ENCODE data around the gene TBX5.
A peak's percentile ranks its signal among the peaks of the same experiment; 100 is the strongest.

TBX5 gene

DNA sequence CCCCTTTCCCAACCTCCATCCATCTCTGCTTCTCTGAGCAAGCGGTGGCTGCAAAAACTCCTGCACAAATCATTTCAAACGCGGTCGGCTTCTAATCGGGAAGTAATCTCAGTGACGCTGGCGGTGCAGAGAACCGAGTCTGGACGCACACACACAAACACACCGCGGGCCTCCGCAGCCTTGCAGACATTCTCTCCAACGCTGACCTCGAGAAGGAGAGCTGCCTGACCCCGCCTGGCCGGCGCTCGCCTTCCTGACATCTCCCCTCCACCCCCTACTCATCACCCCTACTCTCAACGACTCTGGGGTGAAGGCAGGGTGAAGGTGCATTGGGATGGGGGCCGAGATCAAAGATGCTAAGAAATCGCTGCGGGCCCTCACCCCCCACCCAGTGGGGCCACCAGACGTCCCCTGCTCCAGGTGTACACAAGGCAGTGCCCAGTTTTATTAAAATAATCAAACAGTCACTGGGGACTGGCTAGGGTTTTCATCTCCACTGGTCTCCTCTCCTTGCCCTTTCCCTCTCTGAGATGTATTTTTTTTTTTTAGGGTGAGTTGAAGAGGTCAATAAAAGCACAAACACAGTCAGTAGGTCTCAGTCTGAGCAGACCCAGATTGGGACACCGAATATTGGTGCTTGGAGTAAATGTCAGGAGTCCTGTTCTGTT lies 506 bp upstream of the TBX5 start:
- no peak overlapping the region for H3K27ac ChIP-seq (ENCODE audit: insufficient read depth, low read depth, low read length, poor library complexity, severe bottlenecking)
- H3K36me3 ChIP-seq (ENCODE audit: control insufficient read depth, insufficient read depth, low read length): no peaks in the 10 kb centered on the region
- H3K4me3 ChIP-seq (ENCODE audit: insufficient read depth, low read depth, low read length): no peak overlapping the region
- H3K9me3 ChIP-seq (ENCODE audit: control insufficient read depth, low read length): no peaks in the 10 kb centered on the region
- peaks cover 100% of the 10 kb centered on the region for H3K27me3 ChIP-seq (ENCODE audit: control insufficient read depth, insufficient read depth, low read length, poor library complexity, severe bottlenecking)
- peaks cover 14% of the 10 kb centered on the region for H3K4me1 ChIP-seq (ENCODE audit: control insufficient read depth, insufficient read depth, low read length)
- WGBS, 2 experiments: 3 to 4% methylated on average over 23 to 24 of the region's 24 CpGs

DNA sequence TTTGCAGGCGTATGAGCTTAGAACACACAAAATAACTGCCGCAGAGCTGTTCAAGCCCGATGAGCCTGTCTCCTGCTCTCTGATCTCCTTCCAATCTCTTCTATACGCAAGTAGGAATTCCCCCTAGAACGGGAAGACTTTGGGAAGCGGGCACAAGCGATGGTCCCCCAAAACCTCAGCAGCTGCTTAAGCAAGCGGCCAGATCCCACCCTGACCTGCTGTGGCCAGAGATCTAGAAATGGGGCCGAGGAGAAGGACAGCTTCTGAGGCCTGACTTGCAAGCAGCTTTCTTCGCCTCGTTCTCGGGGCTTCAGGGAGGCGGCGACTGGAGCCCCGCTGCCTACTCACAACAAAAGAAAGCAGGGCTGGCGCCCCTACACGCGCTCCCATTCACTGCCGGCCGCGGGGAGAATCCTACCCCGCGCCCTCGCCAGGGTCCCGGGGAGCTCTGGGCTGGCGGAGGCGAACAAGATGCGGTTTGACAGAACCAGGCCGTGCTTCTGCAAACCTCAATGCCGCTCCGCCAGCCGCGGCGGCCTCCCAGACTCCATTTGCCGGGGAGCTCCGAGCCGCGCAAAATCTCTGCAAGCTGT lies 922 bp downstream of the TBX5 start:
- no peaks in the 10 kb centered on the region for H3K9me3 ChIP-seq (ENCODE audit: control insufficient read depth, low read length)
- peaks cover 14% of the 10 kb centered on the region for H3K4me1 ChIP-seq (ENCODE audit: control insufficient read depth, insufficient read depth, low read length)
- H3K36me3 ChIP-seq (ENCODE audit: control insufficient read depth, insufficient read depth, low read length): no peaks in the 10 kb centered on the region
- H3K27ac ChIP-seq (ENCODE audit: insufficient read depth, low read depth, low read length, poor library complexity, severe bottlenecking): no peak overlapping the region
- H3K27me3 ChIP-seq (ENCODE audit: control insufficient read depth, insufficient read depth, low read length, poor library complexity, severe bottlenecking): peaks cover 100% of the 10 kb centered on the region
- WGBS, 2 experiments: 1% methylated on average over 38 of the region's 38 CpGs
- H3K4me3 ChIP-seq (ENCODE audit: insufficient read depth, low read depth, low read length): peak overlapping the region; percentile 3

DNA sequence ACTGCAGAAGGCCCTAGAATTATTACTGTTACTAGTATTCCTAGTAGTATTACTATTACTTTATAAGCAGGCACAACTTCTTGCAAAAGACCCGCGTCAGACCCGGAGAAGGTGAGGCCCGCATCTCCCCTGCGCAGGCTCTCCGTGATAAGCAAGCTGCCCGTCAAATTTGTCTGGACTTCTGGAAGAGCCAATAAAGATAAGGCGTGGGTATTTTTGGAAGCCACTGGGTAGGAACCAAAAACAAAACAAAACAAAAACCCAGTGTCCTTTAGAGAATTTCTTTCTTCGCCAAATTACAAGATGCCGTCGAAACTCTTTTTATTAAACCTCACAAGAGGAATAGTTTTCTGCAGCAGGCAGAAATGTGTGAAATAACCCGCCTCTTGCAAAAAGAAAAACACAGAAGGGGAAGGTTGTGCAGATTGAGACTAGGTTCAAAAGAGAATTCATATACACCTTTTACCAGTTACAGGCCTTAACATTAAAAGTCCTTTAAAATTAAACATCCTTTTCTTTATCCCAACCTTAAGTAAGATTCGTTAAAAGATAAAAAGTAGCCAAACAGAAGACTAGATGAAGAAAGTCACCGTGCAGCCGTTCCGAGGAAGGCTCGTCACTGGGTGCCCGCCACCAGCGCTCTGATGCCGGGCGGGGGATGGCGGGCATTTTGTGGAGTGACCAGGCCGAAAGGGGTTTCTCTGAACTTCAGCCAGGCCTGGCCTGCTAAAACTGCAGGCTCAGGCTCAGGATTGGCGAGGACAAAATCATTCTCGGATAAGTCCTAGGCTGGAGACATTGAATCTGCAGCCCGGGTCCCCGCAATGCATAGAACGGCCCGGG lies 1.6 kb downstream of the TBX5 start:
- Histone ChIP-seq H3K27ac (ENCODE audit: insufficient read depth, low read depth, low read length, poor library complexity, severe bottlenecking) (no peak overlapping the region), H3K27me3 (ENCODE audit: control insufficient read depth, insufficient read depth, low read length, poor library complexity, severe bottlenecking) (peaks cover 100% of the 10 kb centered on the region)

GRCh38 chr12:114403690-114404066 lies 2.3 kb downstream of the TBX5 start:
- no peaks in the 10 kb centered on the region for H3K9me3 ChIP-seq (ENCODE audit: control insufficient read depth, low read length)
- no peak overlapping the region for H3K27ac ChIP-seq (ENCODE audit: insufficient read depth, low read depth, low read length, poor library complexity, severe bottlenecking)
- H3K4me3 ChIP-seq (ENCODE audit: insufficient read depth, low read depth, low read length): no peak overlapping the region
- WGBS, 2 experiments: 1% methylated on average over 24 of the region's 24 CpGs
- H3K27me3 ChIP-seq (ENCODE audit: control insufficient read depth, insufficient read depth, low read length, poor library complexity, severe bottlenecking): peaks cover 100% of the 10 kb centered on the region
- H3K36me3 ChIP-seq (ENCODE audit: control insufficient read depth, insufficient read depth, low read length): no peaks in the 10 kb centered on the region
- peaks cover 14% of the 10 kb centered on the region for H3K4me1 ChIP-seq (ENCODE audit: control insufficient read depth, insufficient read depth, low read length)

More for the DNA sequence above, 1.6 kb downstream of the TBX5 start:
- no peak overlapping the region for H3K4me3 ChIP-seq (ENCODE audit: insufficient read depth, low read depth, low read length)
- H3K36me3 ChIP-seq (ENCODE audit: control insufficient read depth, insufficient read depth, low read length): no peaks in the 10 kb centered on the region
- 6 to 7% methylated on average over 29 of the region's 29 CpGs for WGBS, 2 experiments
- no peaks in the 10 kb centered on the region for H3K9me3 ChIP-seq (ENCODE audit: control insufficient read depth, low read length)
- H3K4me1 ChIP-seq (ENCODE audit: control insufficient read depth, insufficient read depth, low read length): peaks cover 14% of the 10 kb centered on the region

- Histone ChIP-seq H3K4me3 (ENCODE audit: insufficient read depth, low read depth, low read length) (no peak overlapping the region), H3K27me3 (ENCODE audit: control insufficient read depth, insufficient read depth, low read length, poor library complexity, severe bottlenecking) (peaks cover 100% of the 10 kb centered on the region)
Observed at GRCh38 chr12:114403011-114403689, 2.8 kb downstream of the TBX5 start.

DNA sequence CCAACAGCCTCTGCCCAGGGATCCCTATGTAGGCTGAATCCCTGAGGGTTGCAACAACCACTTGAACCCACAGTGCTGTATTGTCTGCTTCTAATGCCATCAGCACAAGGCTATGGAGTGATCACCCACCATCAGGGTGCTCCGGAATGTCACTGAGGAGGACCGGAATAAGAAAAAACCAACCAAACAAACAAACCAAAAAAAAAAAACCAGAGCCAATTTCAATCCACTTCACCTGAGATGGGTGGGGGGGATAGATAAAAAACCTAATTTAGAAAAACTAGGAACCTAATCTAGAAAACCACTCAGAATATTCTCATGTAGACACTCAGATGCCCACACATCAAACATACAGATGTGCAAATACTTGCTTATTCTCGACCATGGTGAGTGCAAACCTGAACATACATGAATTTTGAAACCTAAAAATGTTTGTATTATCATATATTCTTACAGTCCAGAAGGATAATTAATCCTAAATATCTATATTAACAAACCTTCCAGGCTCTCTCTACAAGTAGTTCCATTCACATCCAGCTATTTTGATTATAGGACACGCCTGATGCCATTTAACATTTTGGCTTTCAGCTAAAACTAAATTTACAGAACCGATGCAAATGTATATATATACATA lies 3.7 kb downstream of the TBX5 start:
- H3K27ac ChIP-seq (ENCODE audit: insufficient read depth, low read depth, low read length, poor library complexity, severe bottlenecking): no peak overlapping the region
- H3K27me3 ChIP-seq (ENCODE audit: control insufficient read depth, insufficient read depth, low read length, poor library complexity, severe bottlenecking): peaks cover 100% of the 10 kb centered on the region
- no peak overlapping the region for H3K4me3 ChIP-seq (ENCODE audit: insufficient read depth, low read depth, low read length)
- H3K9me3 ChIP-seq (ENCODE audit: control insufficient read depth, low read length): no peaks in the 10 kb centered on the region
- WGBS, 2 experiments: 18 to 38% methylated on average over 4 of the region's 5 CpGs
- H3K4me1 ChIP-seq (ENCODE audit: control insufficient read depth, insufficient read depth, low read length): peaks cover 14% of the 10 kb centered on the region
- no peaks in the 10 kb centered on the region for H3K36me3 ChIP-seq (ENCODE audit: control insufficient read depth, insufficient read depth, low read length)

More at GRCh38 chr12:114403011-114403689, 2.8 kb downstream of the TBX5 start:
- no peaks in the 10 kb centered on the region for H3K9me3 ChIP-seq (ENCODE audit: control insufficient read depth, low read length)
- no peak overlapping the region for H3K27ac ChIP-seq (ENCODE audit: insufficient read depth, low read depth, low read length, poor library complexity, severe bottlenecking)
- WGBS, 2 experiments: 1% methylated on average over 41 of the region's 41 CpGs
- H3K4me1 ChIP-seq (ENCODE audit: control insufficient read depth, insufficient read depth, low read length): peaks cover 14% of the 10 kb centered on the region
- H3K36me3 ChIP-seq (ENCODE audit: control insufficient read depth, insufficient read depth, low read length): no peaks in the 10 kb centered on the region

- H3K4me3 ChIP-seq (ENCODE audit: insufficient read depth, low read depth, low read length): no peak overlapping the region
- H3K36me3 ChIP-seq (ENCODE audit: control insufficient read depth, insufficient read depth, low read length): no peaks in the 10 kb centered on the region
- peaks cover 16% of the 10 kb centered on the region for H3K4me1 ChIP-seq (ENCODE audit: control insufficient read depth, insufficient read depth, low read length)
- H3K27ac ChIP-seq (ENCODE audit: insufficient read depth, low read depth, low read length, poor library complexity, severe bottlenecking): no peak overlapping the region
- peaks cover 100% of the 10 kb centered on the region for H3K27me3 ChIP-seq (ENCODE audit: control insufficient read depth, insufficient read depth, low read length, poor library complexity, severe bottlenecking)
- H3K9me3 ChIP-seq (ENCODE audit: control insufficient read depth, low read length): no peaks in the 10 kb centered on the region
- WGBS, 2 experiments: 12 to 15% methylated on average over 7 to 9 of the region's 10 CpGs
Observed at GRCh38 chr12:114401328-114402083, 4.4 kb downstream of the TBX5 start.

GRCh38 chr12:114400925-114401324 lies 5.0 kb downstream of the TBX5 start:
- H3K36me3 ChIP-seq (ENCODE audit: control insufficient read depth, insufficient read depth, low read length): no peaks in the 10 kb centered on the region
- peaks cover 100% of the 10 kb centered on the region for H3K27me3 ChIP-seq (ENCODE audit: control insufficient read depth, insufficient read depth, low read length, poor library complexity, severe bottlenecking)
- H3K27ac ChIP-seq (ENCODE audit: insufficient read depth, low read depth, low read length, poor library complexity, severe bottlenecking): no peak overlapping the region
- no peak overlapping the region for H3K4me3 ChIP-seq (ENCODE audit: insufficient read depth, low read depth, low read length)
- peaks cover 20% of the 10 kb centered on the region for H3K4me1 ChIP-seq (ENCODE audit: control insufficient read depth, insufficient read depth, low read length)
- no peaks in the 10 kb centered on the region for H3K9me3 ChIP-seq (ENCODE audit: control insufficient read depth, low read length)
- WGBS, 2 experiments: 3 to 4% methylated on average over 25 of the region's 25 CpGs

DNA sequence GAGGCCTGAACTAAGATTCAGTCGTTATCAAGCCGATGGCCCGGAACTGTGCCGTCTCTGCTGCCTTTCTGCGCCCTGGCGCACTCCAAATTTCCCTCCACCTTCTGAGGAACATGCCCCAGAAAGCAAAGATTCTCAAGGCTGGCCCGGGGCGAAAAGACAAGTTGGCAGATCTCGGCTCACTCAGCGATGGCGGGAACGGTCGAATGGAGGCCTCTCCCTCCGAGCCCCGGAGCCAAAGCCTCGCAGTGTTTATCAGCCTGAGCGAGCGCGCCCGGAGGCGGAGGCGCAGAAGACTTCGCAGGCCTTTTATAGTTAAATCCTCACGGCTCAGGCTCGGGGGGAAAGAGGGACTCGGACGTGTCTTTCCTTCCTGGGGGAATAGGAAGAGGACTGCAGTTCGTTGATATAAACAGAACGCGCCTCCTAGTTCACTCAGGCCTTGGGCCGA lies 5.6 kb downstream of the TBX5 start:
- Histone ChIP-seq H3K9me3 (ENCODE audit: control insufficient read depth, low read length) (no peaks in the 10 kb centered on the region), H3K4me3 (ENCODE audit: insufficient read depth, low read depth, low read length) (no peak overlapping the region), H3K27me3 (ENCODE audit: control insufficient read depth, insufficient read depth, low read length, poor library complexity, severe bottlenecking) (peaks cover 100% of the 10 kb centered on the region), H3K27ac (ENCODE audit: insufficient read depth, low read depth, low read length, poor library complexity, severe bottlenecking) (no peak overlapping the region), H3K4me1 (ENCODE audit: control insufficient read depth, insufficient read depth, low read length) (peaks cover 19% of the 10 kb centered on the region), H3K36me3 (ENCODE audit: control insufficient read depth, insufficient read depth, low read length) (no peaks in the 10 kb centered on the region)
- WGBS, 2 experiments: 1 to 2% methylated on average over 29 to 31 of the region's 31 CpGs

Measured in ectodermal cell (in vitro differentiated cells).